Right lobe of liver (tissue), 6 donors: ENCODE data around the gene TSPAN18. TPM values are rescaled to one million over a fixed set of nuclear protein-coding genes. Genes with fewer than 3 reads are reported as not detected.

ENCODE experiments used
- ATAC-seq, 4 donors: fragments of 200-7000 bp; cut with Tn5 transposase; one replicate each; pipeline ENCODE4 v1.9.1; 2020; ENCODE audit warnings: mild to moderate bottlenecking in 4 of 4, moderate library complexity in 4 of 4
- DNase-seq, 3 donors: peaks; one replicate each; pipeline ENCODE4 v3.0.0-alpha.2; 2020
- H3K27ac ChIP-seq, 3 donors: fragments of 200-600 bp; one replicate each; pipeline ENCODE4 v1.8.0; 2022
- H3K27me3 ChIP-seq, 2 donors: fragments of 200-600 bp; one replicate each; pipeline ENCODE4 v1.8.0; 2022
- H3K36me3 ChIP-seq, 4 donors: fragments of 200-600 bp; sonication (generic) in 1 of 4; one replicate each; pipeline versions ENCODE4 v1.5.1 to v1.8.0; 2017 to 2022; ENCODE audit warnings: control low read depth in 1 of 4
- H3K4me1 ChIP-seq, 4 donors: fragments of 200-600 bp; sonication (generic) in 1 of 4; one replicate each; pipeline versions ENCODE4 v1.5.1 to v1.8.0; 2017 to 2022; ENCODE audit warnings: control low read depth in 1 of 4
- H3K4me3 ChIP-seq, 3 donors: fragments of 200-600 bp; one replicate each; pipeline ENCODE4 v1.8.0; 2022
- H3K9me3 ChIP-seq, 4 donors: fragments of 200-600 bp; sonication (generic) in 1 of 4; one replicate each; pipeline versions ENCODE4 v1.5.1 to v1.8.0; 2017 to 2022; ENCODE audit warnings: control low read depth in 1 of 4
- CTCF ChIP-seq, 4 donors: fragments of 200-600 bp in 3 of 4; fragments of 450-650 bp in 1 of 4; IDR thresholded peaks; one replicate each; pipeline versions ENCODE4 v1.5.1 to v1.8.0; 2016 to 2022; ENCODE audit warnings: antibody characterized with exemption in 4 of 4, mild to moderate bottlenecking in 2 of 4
- POLR2A ChIP-seq: fragments of 450-650 bp; IDR thresholded peaks from one replicate; pipeline ENCODE4 v1.6.1; 2017; ENCODE audit warnings: antibody characterized with exemption, mild to moderate bottlenecking
- WGBS: methylation state at CpG from one replicate; pipeline ENCODE4 v1.1.6; 2018; ENCODE audit warnings: low coverage, low lambda C conversion rate; ENCODE audit not compliant: insufficient coverage; ENCODE audit errors: missing lambda C conversion rate; 5-methylcytosine and 5-hydroxymethylcytosine counted together
- intact Hi-C, 2 donors: fragments of 100-400 bp; cut with DNase I; formaldehyde crosslinking; loops; one replicate each; pipeline versions ENCODE4 v1.11.2 to v1.14.1; 2022
- total RNA-seq, 6 experiments: library from RNA; depleted of rRNA in 2 of 6; stranded (reverse); fragments of >200 nt in 2 of 6; fragmentation: NEBNext Ultra II Directional in 3 of 6; extraction: Animal tissue kit (Norgen Biotek cat#: 25700) in 3 of 6; gene quantifications; one replicate each; pipeline versions ENCODE4 v1.1.0 to v1.2.4, GENCODE V29; 2016 to 2023
- donor health status: DM: no; HTN: yes; CAD: no.
- donor health status: DM: no; HTN: no; CAD: no.
- donor health status: DM: no; HTN: no; CAD: no.
- donor health status: DM: no; HTN: yes; CAD: no.
- donor health status: DM: no; HTN: yes; CAD: no.

Gene TSPAN18
- total RNA-seq, 6 experiments from 2014 or later: 3.4 to 10.6 (median 5.3) TPM

- no peaks in the 10 kb centered on the region for H3K27me3 ChIP-seq
- 87% methylated on average over 5 of the region's 13 CpGs for WGBS
- no peaks in the 10 kb centered on the region for H3K36me3 ChIP-seq
- ATAC-seq (no peak), DNase-seq (no peak)
- no peaks in the 10 kb centered on the region for H3K9me3 ChIP-seq
- intact Hi-C loops: loop anchor here (2.0 to 10.0 kb wide), 5 partner anchors 172 to 400 kb away; partner anchors contain the start of gene SYT13 (in 1 of the 2)
- no peaks in the 10 kb centered on the region for H3K4me1 ChIP-seq
- no peak for TF ChIP-seq CTCF (IDR thresholded peaks at IDR 0.05)
- TF ChIP-seq POLR2A: no peak
- H3K27ac ChIP-seq: no peak overlapping the region
- H3K4me3 ChIP-seq: no peak overlapping the region
These were observed 208.0 kb downstream of the TSPAN18 start for GRCh38 chr11:44934735-44935250.

GRCh38 chr11:44936525-44936924, 209.8 kb downstream of the TSPAN18 start:
- Histone ChIP-seq H3K27me3 (no peaks in the 10 kb centered on the region), H3K4me3 (no peak overlapping the region), H3K27ac (no peak overlapping the region), H3K4me1 (no peaks in the 10 kb centered on the region), H3K9me3 (no peaks in the 10 kb centered on the region), H3K36me3 (no peaks in the 10 kb centered on the region)
- whole genome bisulfite sequencing: 0% methylated on average over 1 of the region's 20 CpGs
- peak; percentile 77 to 82 (median 81) for DNase-seq
- ATAC-seq: peak; percentile 85 to 95 (median 88)
- TF ChIP-seq CTCF (IDR thresholded peaks at IDR 0.05): peak; percentile 92 to 97 (median 94)
- TF ChIP-seq POLR2A: no peak
- intact Hi-C loops: loop anchor here (10.0 kb wide), 3 partner anchors 348 to 398 kb away; partner anchors contain the start of gene SYT13 (in 1 of the 2)

GRCh38 chr11:44936951-44937543, 210.3 kb downstream of the TSPAN18 start:
- no peak for DNase-seq
- Histone ChIP-seq H3K36me3 (no peaks in the 10 kb centered on the region), H3K4me1 (no peaks in the 10 kb centered on the region), H3K27me3 (no peaks in the 10 kb centered on the region), H3K9me3 (no peaks in the 10 kb centered on the region), H3K4me3 (no peak overlapping the region), H3K27ac (no peak overlapping the region)
- no peak for ATAC-seq
- WGBS: 39% methylated on average over 7 of the region's 12 CpGs
- intact Hi-C loops: loop anchor here (10.0 kb wide), 3 partner anchors 348 to 398 kb away; partner anchors contain the start of gene SYT13 (in 1 of the 2)
- TF ChIP-seq CTCF (IDR thresholded peaks at IDR 0.05) (no peak), POLR2A (no peak)

- Histone ChIP-seq H3K27ac (no peak overlapping the region), H3K9me3 (no peaks in the 10 kb centered on the region), H3K4me3 (no peak overlapping the region), H3K36me3 (no peaks in the 10 kb centered on the region), H3K27me3 (no peaks in the 10 kb centered on the region), H3K4me1 (no peaks in the 10 kb centered on the region)
- DNase-seq (no peak), ATAC-seq (no peak)
- intact Hi-C loops: loop anchor here (10.0 kb wide), 3 partner anchors 347 to 397 kb away; partner anchors contain the start of gene SYT13 (in 1 of the 2)
- TF ChIP-seq CTCF (IDR thresholded peaks at IDR 0.05) (no peak), POLR2A (no peak)
- 83% methylated on average over 9 of the region's 19 CpGs for WGBS
These were observed 211.4 kb downstream of the TSPAN18 start for GRCh38 chr11:44938066-44938691.
